Natural killer cell (primary cell): Measurements from ENCODE around the gene POU5F1. TPM values are rescaled to one million over a fixed set of nuclear protein-coding genes. Genes with fewer than 3 reads are reported as not detected.

Experiments
- ATAC-seq, 3 donors: fragments of 150-1000 bp in 2 of 3; fragments of 200-7000 bp in 1 of 3; cut with Tn5 transposase; 1 replicate in 1 of 3; 2 replicates in 2 of 3; pipeline ENCODE4 v1.10.0; 2021; ENCODE audit warnings: mild to moderate bottlenecking in 2 of 3, moderate library complexity in 2 of 3
- DNase-seq, 2 donors: peaks; one replicate each; pipeline versions ENCODE4 v3.0.0 to v3.0.0-alpha.2; 2013 to 2021; ENCODE audit warnings: mixed read lengths in 1 of 2
- H3K27ac ChIP-seq: one replicate; pipeline ENCODE4 v1.5.1; 2013; ENCODE audit warnings: mild to moderate bottlenecking, low read length
- H3K27me3 ChIP-seq: one replicate; pipeline ENCODE4 v1.6.1; 2013; ENCODE audit warnings: low read length; ENCODE audit not compliant: control insufficient read depth, insufficient read depth
- H3K36me3 ChIP-seq: one replicate; pipeline ENCODE4 v1.6.1; 2013; ENCODE audit warnings: low read length; ENCODE audit not compliant: control insufficient read depth, insufficient read depth
- H3K4me1 ChIP-seq: one replicate; pipeline ENCODE4 v1.6.1; 2013; ENCODE audit warnings: low read length; ENCODE audit not compliant: control insufficient read depth, insufficient read depth
- H3K4me3 ChIP-seq: one replicate; pipeline ENCODE4 v1.5.1; 2013; ENCODE audit warnings: low read length
- H3K9me3 ChIP-seq: one replicate; pipeline ENCODE4 v1.6.1; 2013; ENCODE audit warnings: low read length; ENCODE audit not compliant: control insufficient read depth, insufficient read depth
- H3K27ac Mint-ChIP-seq, 2 donors: one replicate each; pipeline ENCODE4 v1.8.0; 2022; ENCODE audit warnings: mild to moderate bottlenecking in 2 of 2, mixed read lengths in 2 of 2, moderate library complexity in 1 of 2
- H3K27me3 Mint-ChIP-seq, 2 donors: one replicate each; pipeline ENCODE4 v1.8.0; 2022; ENCODE audit warnings: low read depth in 2 of 2, mixed read lengths in 2 of 2
- H3K36me3 Mint-ChIP-seq: one replicate; pipeline ENCODE4 v1.8.0; 2022; ENCODE audit warnings: mixed read lengths
- H3K4me1 Mint-ChIP-seq, 2 donors: one replicate each; pipeline ENCODE4 v1.8.0; 2022; ENCODE audit warnings: mixed read lengths in 2 of 2
- H3K4me3 Mint-ChIP-seq: one replicate; pipeline ENCODE4 v1.8.0; 2022; ENCODE audit warnings: mild to moderate bottlenecking, moderate library complexity, mixed read lengths
- H3K9me3 Mint-ChIP-seq, 2 donors: one replicate each; pipeline ENCODE4 v1.8.0; 2022; ENCODE audit warnings: mixed read lengths in 2 of 2
- WGBS: methylation state at CpG from one replicate; pipeline ENCODE4 v1.1.7; 2013; ENCODE audit warnings: missing lambda C conversion rate; ENCODE audit not compliant: insufficient coverage; 5-methylcytosine and 5-hydroxymethylcytosine counted together
- intact Hi-C: fragments of 100-400 bp; cut with micrococcal nuclease; formaldehyde crosslinking; loops from one replicate; pipeline ENCODE4 v1.14.2; 2022
- total RNA-seq, 4 donors: library from RNA; stranded (reverse); fragments of 120-200 nt in 1 of 4; gene quantifications; one replicate each; pipeline versions ENCODE4 v1.2.3 to v1.2.4, GENCODE V29; 2013 to 2022
- TF ChIP-seq, protein P1 (sequence below): fragments of 200-600 bp; IDR thresholded peaks from one replicate; pipeline ENCODE4 v1.8.0; 2022; ENCODE audit warnings: antibody characterized with exemption

POU5F1 gene
- total RNA-seq, 3 donors from 2014 or later (not counting 1 experiment from before 2014, with no cell fraction given), result not detected

GRCh38 chr6:31125162-31125561 lies 45.3 kb downstream of the POU5F1 start:
- intact Hi-C loops, result no loop called here
- Histone ChIP-seq H3K27ac (no peak overlapping the region), H3K27me3 (no peaks in the 10 kb centered on the region), H3K9me3 (no peaks in the 10 kb centered on the region), H3K4me1 (no peaks in the 10 kb centered on the region), H3K4me3 (no peak overlapping the region), H3K36me3 (no peaks in the 10 kb centered on the region)
- peaks cover 6 to 18% of the 10 kb centered on the region in 2 donors for H3K27me3 Mint-ChIP-seq
- no peak for DNase-seq
- no peak for ATAC-seq
- H3K4me1 Mint-ChIP-seq, result peaks cover 5% of the 10 kb centered on the region in 2 donors
- no peak overlapping the region for H3K4me3 Mint-ChIP-seq
- no peaks in the 10 kb centered on the region for H3K9me3 Mint-ChIP-seq
- H3K36me3 Mint-ChIP-seq, result no peaks in the 10 kb centered on the region
- TF ChIP-seq, protein P1, sequence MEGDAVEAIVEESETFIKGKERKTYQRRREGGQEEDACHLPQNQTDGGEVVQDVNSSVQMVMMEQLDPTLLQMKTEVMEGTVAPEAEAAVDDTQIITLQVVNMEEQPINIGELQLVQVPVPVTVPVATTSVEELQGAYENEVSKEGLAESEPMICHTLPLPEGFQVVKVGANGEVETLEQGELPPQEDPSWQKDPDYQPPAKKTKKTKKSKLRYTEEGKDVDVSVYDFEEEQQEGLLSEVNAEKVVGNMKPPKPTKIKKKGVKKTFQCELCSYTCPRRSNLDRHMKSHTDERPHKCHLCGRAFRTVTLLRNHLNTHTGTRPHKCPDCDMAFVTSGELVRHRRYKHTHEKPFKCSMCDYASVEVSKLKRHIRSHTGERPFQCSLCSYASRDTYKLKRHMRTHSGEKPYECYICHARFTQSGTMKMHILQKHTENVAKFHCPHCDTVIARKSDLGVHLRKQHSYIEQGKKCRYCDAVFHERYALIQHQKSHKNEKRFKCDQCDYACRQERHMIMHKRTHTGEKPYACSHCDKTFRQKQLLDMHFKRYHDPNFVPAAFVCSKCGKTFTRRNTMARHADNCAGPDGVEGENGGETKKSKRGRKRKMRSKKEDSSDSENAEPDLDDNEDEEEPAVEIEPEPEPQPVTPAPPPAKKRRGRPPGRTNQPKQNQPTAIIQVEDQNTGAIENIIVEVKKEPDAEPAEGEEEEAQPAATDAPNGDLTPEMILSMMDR, result no peak
- H3K27ac Mint-ChIP-seq, result no peak overlapping the region
- 62% methylated on average over 6 of the region's 8 CpGs for WGBS

- H3K9me3 ChIP-seq, result no peaks in the 10 kb centered on the region
- H3K27ac Mint-ChIP-seq, result no peak overlapping the region
- no peak overlapping the region for H3K27ac ChIP-seq
- no peaks in the 10 kb centered on the region for H3K9me3 Mint-ChIP-seq
- TF ChIP-seq, protein P1, result no peak
- H3K4me1 ChIP-seq, result no peaks in the 10 kb centered on the region
- no peak overlapping the region for H3K4me3 Mint-ChIP-seq
- no peak for DNase-seq
- no peak overlapping the region for H3K4me3 ChIP-seq
- H3K36me3 ChIP-seq, result no peaks in the 10 kb centered on the region
- no peak for ATAC-seq
- peaks cover 3% of the 10 kb centered on the region in 2 donors for H3K4me1 Mint-ChIP-seq
- intact Hi-C loops, result no loop called here
- 86% methylated on average over 16 of the region's 16 CpGs for WGBS
- peaks cover 4 to 20% of the 10 kb centered on the region in 2 donors for H3K27me3 Mint-ChIP-seq
- H3K27me3 ChIP-seq, result no peaks in the 10 kb centered on the region
- no peaks in the 10 kb centered on the region for H3K36me3 Mint-ChIP-seq
These were observed 47.4 kb downstream of the POU5F1 start for GRCh38 chr6:31122791-31123706.

DNA sequence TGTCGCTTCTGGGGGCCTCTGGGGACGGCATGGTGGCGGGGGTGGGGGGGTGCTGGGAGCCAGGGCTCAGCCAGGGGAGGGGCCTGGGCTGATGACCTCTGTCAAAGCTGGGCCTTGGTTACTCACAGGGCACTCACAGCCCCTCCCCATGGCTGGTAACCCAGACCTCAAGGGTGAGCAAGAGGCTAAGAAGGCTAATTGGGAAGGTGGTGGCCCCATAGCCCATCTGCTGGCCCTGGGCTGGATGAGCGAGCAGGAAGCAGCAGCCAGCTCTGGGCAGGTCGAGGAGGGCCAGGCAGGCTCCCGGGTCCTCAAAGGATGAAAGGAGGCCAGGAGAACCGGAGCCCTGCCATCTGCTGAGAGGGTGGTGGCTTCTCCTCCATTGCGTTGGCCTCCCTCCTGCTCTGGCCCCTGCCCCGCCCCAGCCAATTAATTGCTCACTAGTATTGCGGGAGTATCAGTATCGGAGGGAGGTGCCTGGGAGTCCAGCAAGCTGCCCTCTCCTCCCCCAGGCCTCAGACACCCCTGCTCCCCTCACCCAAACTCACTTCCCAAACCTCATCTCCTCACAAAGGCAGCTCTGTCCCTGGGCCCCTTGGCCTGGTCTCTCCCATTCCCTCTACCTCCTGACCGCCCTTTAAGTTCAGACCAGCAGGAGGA lies 49.2 kb downstream of the POU5F1 start:
- no peak overlapping the region for H3K27ac ChIP-seq
- Mint-ChIP-seq H3K4me3 (no peak overlapping the region), H3K27ac (no peak overlapping the region), H3K27me3 (peaks cover 7 to 19% of the 10 kb centered on the region in 2 donors), H3K4me1 (no peaks in the 10 kb centered on the region), H3K36me3 (no peaks in the 10 kb centered on the region), H3K9me3 (no peaks in the 10 kb centered on the region)
- WGBS, result 91% methylated on average over 11 of the region's 12 CpGs
- H3K4me1 ChIP-seq, result no peaks in the 10 kb centered on the region
- no peak for DNase-seq
- no peak for ATAC-seq
- TF ChIP-seq, protein P1, result no peak
- H3K36me3 ChIP-seq, result no peaks in the 10 kb centered on the region
- H3K4me3 ChIP-seq, result no peak overlapping the region
- no peaks in the 10 kb centered on the region for H3K9me3 ChIP-seq
- intact Hi-C loops, result no loop called here
- no peaks in the 10 kb centered on the region for H3K27me3 ChIP-seq
